Measurements from ENCODE around the gene MRPL20. TPM values are rescaled to one million over a fixed set of nuclear protein-coding genes. Genes with fewer than 3 reads are reported as not detected.
A peak's percentile ranks its signal among the peaks of the same experiment; 100 is the strongest.

MRPL20 gene
- total RNA-seq, 1 experiment from 2014 or later = 90.8 TPM

DNA sequence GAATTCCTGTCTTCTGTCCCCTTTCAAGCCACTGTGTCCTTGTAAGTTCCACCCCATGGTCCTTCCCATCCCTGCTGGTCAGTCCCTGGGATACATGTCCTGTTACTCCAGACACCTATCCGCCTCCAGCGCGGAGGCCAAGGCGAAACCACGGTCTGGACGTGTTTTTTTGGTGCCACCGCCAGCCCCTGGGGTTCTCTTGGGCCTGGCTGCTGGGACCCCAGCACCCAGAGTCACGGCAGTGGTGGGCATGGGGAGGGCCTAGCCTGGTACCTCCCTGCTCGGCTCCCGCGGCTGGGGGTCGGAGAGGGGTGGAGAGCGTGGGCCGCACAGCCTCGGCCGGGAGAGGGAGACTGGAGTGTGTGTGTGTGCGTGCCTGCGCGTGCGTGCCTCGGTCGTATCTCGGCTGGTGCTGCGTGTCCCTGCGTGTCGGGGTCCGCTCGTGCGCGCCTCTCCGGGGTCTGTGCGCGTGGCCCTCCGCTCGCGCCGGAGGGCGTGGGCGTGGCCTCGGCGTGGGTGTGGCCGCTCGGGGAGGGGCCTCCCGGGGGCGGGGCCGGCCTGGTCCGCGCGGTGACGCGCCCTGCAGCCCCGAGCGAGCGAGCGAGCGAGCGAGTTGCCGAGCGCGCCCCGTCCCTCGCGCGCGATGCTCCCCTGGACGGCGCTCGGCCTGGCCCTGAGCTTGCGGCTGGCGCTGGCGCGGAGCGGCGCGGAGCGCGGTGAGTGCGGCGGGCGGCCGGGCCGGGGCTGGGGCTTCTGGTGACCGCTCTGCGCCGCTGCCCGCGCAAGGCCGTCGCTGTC lies 28.2 kb upstream of the MRPL20 start, which contains the start of gene VWA1:
TSS of gene VWA1 (plus strand) at position 585 of the 798 bp plus-strand sequence. CDS start at position 644, 59 bp downstream.
- H4K20me1 ChIP-seq (ENCODE audit: insufficient read depth) = no peaks in the 10 kb centered on the region
- BruUV-seq (replicated peaks) = no TSS peak
- H3K27me3 ChIP-seq (ENCODE audit: insufficient read depth, low read depth) = no peaks in the 10 kb centered on the region
- H3K36me3 ChIP-seq (ENCODE audit: low read depth) = no peaks in the 10 kb centered on the region
- no peaks in the 10 kb centered on the region for H3K9me3 ChIP-seq (ENCODE audit: insufficient read depth, low read depth)
- peaks cover 57% of the 10 kb centered on the region for H3K4me1 ChIP-seq (replicated peaks; ENCODE audit: insufficient read depth)
- intact Hi-C loops (cut with micrococcal nuclease; ENCODE audit: unreplicated experiment) = loop anchor here (10.0 kb wide), 1 partner anchor 91 kb away; the partner anchor contains the start of gene DVL1
- peak within 1 kb of the TSS; percentile 85 for H3K4me2 ChIP-seq
- H3K27ac ChIP-seq = no peak within 1 kb of the TSS
- H3K9me2 ChIP-seq (ENCODE audit: insufficient read depth) = no peaks in the 10 kb centered on the region
- peak within 1 kb of the TSS; percentile 69 for H3K4me3 ChIP-seq
- H3F3A ChIP-seq (ENCODE audit: insufficient read depth, low read depth) = peaks cover 28% of the 10 kb centered on the region; the same call in 1 of the 2 replicates
- POLR2A ChIA-PET (ENCODE audit: unreplicated experiment) = interaction anchor here (0.6 kb wide), 1 partner anchor 15 kb away, joined by 4 read pairs; no protein-coding TSS in a partner anchor
- no peak within 1 kb of the TSS for H2AFZ ChIP-seq
- CTCF ChIA-PET = no interaction called here
- H3K79me2 ChIP-seq (ENCODE audit: low read depth) = peaks cover 5% of the 10 kb centered on the region; the same call in 1 of the 2 replicates
- TF ChIP-seq, protein P1, sequence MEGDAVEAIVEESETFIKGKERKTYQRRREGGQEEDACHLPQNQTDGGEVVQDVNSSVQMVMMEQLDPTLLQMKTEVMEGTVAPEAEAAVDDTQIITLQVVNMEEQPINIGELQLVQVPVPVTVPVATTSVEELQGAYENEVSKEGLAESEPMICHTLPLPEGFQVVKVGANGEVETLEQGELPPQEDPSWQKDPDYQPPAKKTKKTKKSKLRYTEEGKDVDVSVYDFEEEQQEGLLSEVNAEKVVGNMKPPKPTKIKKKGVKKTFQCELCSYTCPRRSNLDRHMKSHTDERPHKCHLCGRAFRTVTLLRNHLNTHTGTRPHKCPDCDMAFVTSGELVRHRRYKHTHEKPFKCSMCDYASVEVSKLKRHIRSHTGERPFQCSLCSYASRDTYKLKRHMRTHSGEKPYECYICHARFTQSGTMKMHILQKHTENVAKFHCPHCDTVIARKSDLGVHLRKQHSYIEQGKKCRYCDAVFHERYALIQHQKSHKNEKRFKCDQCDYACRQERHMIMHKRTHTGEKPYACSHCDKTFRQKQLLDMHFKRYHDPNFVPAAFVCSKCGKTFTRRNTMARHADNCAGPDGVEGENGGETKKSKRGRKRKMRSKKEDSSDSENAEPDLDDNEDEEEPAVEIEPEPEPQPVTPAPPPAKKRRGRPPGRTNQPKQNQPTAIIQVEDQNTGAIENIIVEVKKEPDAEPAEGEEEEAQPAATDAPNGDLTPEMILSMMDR (conservative IDR thresholded peaks at IDR 0.05) = no peak
- no peak for TF ChIP-seq EZH2 (IDR thresholded peaks at IDR 0.05; ENCODE audit: low read depth)
- DNase-seq = peak in 1 of 2 experiments; percentile 78

DNA sequence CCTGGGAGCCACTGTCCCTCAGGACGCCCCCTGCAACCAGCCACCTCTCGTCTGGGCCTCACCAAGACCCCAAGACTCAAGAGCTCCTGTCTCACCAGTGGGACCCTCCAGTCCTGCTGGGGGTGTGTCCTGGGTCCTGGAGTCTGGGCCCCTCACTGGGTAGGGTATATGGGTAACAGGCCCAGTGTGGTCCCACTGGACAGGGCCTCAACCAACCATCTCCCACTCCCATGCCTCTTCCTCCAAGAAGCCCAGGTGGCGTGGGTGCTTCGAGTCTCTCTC lies 27.7 kb upstream of the MRPL20 start:
- no peak for DNase-seq
- Histone ChIP-seq H3K27ac (no peak overlapping the region), H3K27me3 (ENCODE audit: insufficient read depth, low read depth) (no peaks in the 10 kb centered on the region), H4K20me1 (ENCODE audit: insufficient read depth) (no peaks in the 10 kb centered on the region), H3K9me2 (ENCODE audit: insufficient read depth) (no peaks in the 10 kb centered on the region), H3K79me2 (ENCODE audit: low read depth) (peaks cover 5% of the 10 kb centered on the region; the same call in 1 of the 2 replicates), H3K36me3 (ENCODE audit: low read depth) (no peaks in the 10 kb centered on the region), H3K4me3 (no peak overlapping the region), H3F3A (ENCODE audit: insufficient read depth, low read depth) (peaks cover 32% of the 10 kb centered on the region; the same call in 1 of the 2 replicates), H3K4me1 (replicated peaks; ENCODE audit: insufficient read depth) (peaks cover 62% of the 10 kb centered on the region), H3K4me2 (peak overlapping the region; percentile 85), H3K9me3 (ENCODE audit: insufficient read depth, low read depth) (no peaks in the 10 kb centered on the region), H2AFZ (no peak overlapping the region)
- TF ChIP-seq EZH2 (IDR thresholded peaks at IDR 0.05; ENCODE audit: low read depth) = no peak
- TF ChIP-seq, protein P1 (conservative IDR thresholded peaks at IDR 0.05) = no peak
- intact Hi-C loops (cut with micrococcal nuclease; ENCODE audit: unreplicated experiment) = loop anchor here (10.0 kb wide), 1 partner anchor 90 kb away; the partner anchor contains the start of gene DVL1
- BruUV-seq (replicated peaks) = no TSS peak
- POLR2A ChIA-PET (ENCODE audit: unreplicated experiment) = no interaction called here
- CTCF ChIA-PET = interaction anchor here (0.5 kb wide), 1 partner anchor 13 kb away, joined by 5 read pairs; no protein-coding TSS in a partner anchor

DNA sequence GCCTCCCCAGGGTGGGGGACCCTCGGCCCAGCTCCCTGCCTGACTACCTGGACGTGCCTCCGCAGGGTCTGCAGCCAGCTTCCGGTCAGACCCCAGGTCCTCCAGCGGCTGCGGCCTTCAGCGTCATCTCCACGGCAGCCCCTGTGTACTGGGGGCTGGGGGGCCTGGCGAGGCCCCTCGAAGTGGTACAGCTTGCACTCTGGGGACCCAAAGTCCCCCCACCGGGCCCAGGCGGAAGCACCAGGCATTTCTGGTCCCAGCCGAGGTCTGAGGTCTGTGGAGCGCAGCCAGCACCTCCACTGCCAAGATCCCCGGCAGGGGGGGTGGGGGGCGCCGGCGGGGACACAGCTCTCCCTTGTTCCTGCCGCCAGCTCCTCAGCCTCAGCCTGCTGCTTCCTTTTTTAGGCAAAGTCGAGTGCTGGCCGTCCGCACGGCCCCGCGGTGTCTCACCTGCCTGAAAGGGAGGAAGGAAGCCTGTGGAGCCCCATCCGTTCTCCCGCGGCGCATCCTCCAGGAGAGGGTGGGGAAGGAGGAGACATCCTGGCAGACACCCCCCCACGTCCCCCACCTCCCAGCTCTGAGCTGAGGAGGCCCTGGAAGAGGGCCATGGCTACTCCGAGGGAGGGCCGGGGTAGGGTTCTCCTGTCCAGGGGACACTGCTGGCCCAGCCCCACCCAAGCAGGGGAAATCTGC lies 27.2 kb upstream of the MRPL20 start:
- Histone ChIP-seq H3K4me1 (replicated peaks; ENCODE audit: insufficient read depth) (peaks cover 64% of the 10 kb centered on the region), H3K36me3 (ENCODE audit: low read depth) (no peaks in the 10 kb centered on the region), H3K4me2 (peak overlapping the region; percentile 85), H3F3A (ENCODE audit: insufficient read depth, low read depth) (peaks cover 33% of the 10 kb centered on the region; the same call in 1 of the 2 replicates), H3K9me2 (ENCODE audit: insufficient read depth) (no peaks in the 10 kb centered on the region), H4K20me1 (ENCODE audit: insufficient read depth) (no peaks in the 10 kb centered on the region), H3K79me2 (ENCODE audit: low read depth) (peaks cover 5% of the 10 kb centered on the region; the same call in 1 of the 2 replicates), H3K9me3 (ENCODE audit: insufficient read depth, low read depth) (no peaks in the 10 kb centered on the region), H3K4me3 (no peak overlapping the region), H3K27me3 (ENCODE audit: insufficient read depth, low read depth) (no peaks in the 10 kb centered on the region), H2AFZ (no peak overlapping the region), H3K27ac (peak overlapping the region; percentile 86)
- CTCF ChIA-PET = interaction anchor here (0.5 kb wide), 1 partner anchor 14 kb away, joined by 5 read pairs; no protein-coding TSS in a partner anchor
- intact Hi-C loops (cut with micrococcal nuclease; ENCODE audit: unreplicated experiment) = loop anchor here (10.0 kb wide), 1 partner anchor 89 kb away; the partner anchor contains the start of gene DVL1
- DNase-seq = peak in 1 of 2 experiments; percentile 24
- POLR2A ChIA-PET (ENCODE audit: unreplicated experiment) = interaction anchor here (0.7 kb wide), 1 partner anchor 83 kb away, joined by 7 read pairs; no protein-coding TSS in a partner anchor
- BruUV-seq (replicated peaks) = no TSS peak
- TF ChIP-seq, protein P1 (conservative IDR thresholded peaks at IDR 0.05) = no peak
- no peak for TF ChIP-seq EZH2 (IDR thresholded peaks at IDR 0.05; ENCODE audit: low read depth)

All from PC-9 (cell line).